ENCODE results near the gene MMEL1. TPM values are rescaled to one million over a fixed set of nuclear protein-coding genes. Genes with fewer than 3 reads are reported as not detected.

Gene MMEL1
- total RNA-seq, 1 donor from 2014 or later: 4.0 TPM

DNA sequence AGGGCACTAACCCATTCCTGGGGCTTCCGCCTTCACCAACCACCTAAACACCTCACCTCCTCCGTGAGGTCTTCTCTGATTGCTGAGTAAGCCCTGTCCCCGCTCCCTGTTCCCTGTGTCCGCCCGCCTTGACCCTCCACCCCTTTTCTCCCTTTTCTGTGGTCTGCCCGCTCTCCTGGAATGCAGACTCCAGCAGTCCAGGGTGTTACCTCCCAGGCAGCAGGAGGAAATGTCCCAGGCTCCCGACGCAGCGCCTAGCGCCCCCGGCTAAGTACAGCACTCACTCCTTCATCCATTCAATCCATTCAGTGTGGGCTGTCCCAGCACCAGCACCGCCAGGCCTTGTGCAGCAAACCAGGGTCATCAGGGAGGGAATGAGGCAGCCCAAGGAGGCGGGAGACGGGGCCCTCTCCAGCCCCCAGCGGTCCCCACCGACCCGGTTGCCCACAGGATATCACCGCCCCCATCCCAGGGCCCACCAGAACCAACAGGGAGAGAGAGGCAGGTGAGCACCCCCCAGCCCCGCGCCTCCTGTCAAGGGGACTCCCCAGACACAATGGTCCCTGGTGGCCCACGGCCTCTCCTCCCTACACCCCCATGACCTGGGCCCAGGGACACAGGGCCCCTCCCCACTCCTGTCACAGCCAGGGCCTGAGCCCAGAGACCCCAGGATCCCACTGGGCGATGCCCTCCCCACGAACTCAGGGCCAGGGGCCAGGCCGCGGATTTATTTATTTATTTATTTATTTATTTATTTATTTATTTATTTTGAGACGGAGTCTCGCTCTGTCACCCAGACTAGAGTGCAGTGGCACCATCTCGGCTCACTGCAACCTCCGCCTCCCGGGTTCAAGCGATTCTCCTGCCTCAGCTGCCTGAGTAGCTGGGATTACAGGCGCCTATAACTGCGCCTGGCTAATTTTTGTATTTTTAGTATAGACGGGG is 66.4 kb downstream of the MMEL1 start:
- TF ChIP-seq, protein P1, sequence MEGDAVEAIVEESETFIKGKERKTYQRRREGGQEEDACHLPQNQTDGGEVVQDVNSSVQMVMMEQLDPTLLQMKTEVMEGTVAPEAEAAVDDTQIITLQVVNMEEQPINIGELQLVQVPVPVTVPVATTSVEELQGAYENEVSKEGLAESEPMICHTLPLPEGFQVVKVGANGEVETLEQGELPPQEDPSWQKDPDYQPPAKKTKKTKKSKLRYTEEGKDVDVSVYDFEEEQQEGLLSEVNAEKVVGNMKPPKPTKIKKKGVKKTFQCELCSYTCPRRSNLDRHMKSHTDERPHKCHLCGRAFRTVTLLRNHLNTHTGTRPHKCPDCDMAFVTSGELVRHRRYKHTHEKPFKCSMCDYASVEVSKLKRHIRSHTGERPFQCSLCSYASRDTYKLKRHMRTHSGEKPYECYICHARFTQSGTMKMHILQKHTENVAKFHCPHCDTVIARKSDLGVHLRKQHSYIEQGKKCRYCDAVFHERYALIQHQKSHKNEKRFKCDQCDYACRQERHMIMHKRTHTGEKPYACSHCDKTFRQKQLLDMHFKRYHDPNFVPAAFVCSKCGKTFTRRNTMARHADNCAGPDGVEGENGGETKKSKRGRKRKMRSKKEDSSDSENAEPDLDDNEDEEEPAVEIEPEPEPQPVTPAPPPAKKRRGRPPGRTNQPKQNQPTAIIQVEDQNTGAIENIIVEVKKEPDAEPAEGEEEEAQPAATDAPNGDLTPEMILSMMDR (IDR thresholded peaks at IDR 0.05; ENCODE audit: partially characterized antibody, unreplicated experiment): no peak
- H3K4me3 Mint-ChIP-seq (ENCODE audit: unreplicated experiment): no peak overlapping the region
- DNase-seq: no peak

GRCh38 chr1:2564815-2565374 is 67.9 kb downstream of the MMEL1 start:
- H3K27me3 Mint-ChIP-seq (ENCODE audit: unreplicated experiment): peaks cover 4% of the 10 kb centered on the region
- H3K4me3 Mint-ChIP-seq (ENCODE audit: unreplicated experiment): no peak overlapping the region
- peak; percentile 43 for DNase-seq
- H3K27ac Mint-ChIP-seq (ENCODE audit: unreplicated experiment): no peak overlapping the region
- TF ChIP-seq, protein P1 (IDR thresholded peaks at IDR 0.05; ENCODE audit: partially characterized antibody, unreplicated experiment): no peak
- peaks cover 4% of the 10 kb centered on the region for H3K9me3 Mint-ChIP-seq (ENCODE audit: unreplicated experiment)
- H3K4me1 Mint-ChIP-seq (ENCODE audit: low read depth, unreplicated experiment): peaks cover 4% of the 10 kb centered on the region
- H3K36me3 Mint-ChIP-seq (ENCODE audit: unreplicated experiment): no peaks in the 10 kb centered on the region

More for the DNA sequence above, 66.4 kb downstream of the MMEL1 start:
- Mint-ChIP-seq H3K9me3 (ENCODE audit: unreplicated experiment) (peaks cover 1% of the 10 kb centered on the region), H3K36me3 (ENCODE audit: unreplicated experiment) (no peaks in the 10 kb centered on the region), H3K27ac (ENCODE audit: unreplicated experiment) (no peak overlapping the region), H3K4me1 (ENCODE audit: low read depth, unreplicated experiment) (peaks cover 4% of the 10 kb centered on the region), H3K27me3 (ENCODE audit: unreplicated experiment) (peaks cover 2% of the 10 kb centered on the region)

DNA sequence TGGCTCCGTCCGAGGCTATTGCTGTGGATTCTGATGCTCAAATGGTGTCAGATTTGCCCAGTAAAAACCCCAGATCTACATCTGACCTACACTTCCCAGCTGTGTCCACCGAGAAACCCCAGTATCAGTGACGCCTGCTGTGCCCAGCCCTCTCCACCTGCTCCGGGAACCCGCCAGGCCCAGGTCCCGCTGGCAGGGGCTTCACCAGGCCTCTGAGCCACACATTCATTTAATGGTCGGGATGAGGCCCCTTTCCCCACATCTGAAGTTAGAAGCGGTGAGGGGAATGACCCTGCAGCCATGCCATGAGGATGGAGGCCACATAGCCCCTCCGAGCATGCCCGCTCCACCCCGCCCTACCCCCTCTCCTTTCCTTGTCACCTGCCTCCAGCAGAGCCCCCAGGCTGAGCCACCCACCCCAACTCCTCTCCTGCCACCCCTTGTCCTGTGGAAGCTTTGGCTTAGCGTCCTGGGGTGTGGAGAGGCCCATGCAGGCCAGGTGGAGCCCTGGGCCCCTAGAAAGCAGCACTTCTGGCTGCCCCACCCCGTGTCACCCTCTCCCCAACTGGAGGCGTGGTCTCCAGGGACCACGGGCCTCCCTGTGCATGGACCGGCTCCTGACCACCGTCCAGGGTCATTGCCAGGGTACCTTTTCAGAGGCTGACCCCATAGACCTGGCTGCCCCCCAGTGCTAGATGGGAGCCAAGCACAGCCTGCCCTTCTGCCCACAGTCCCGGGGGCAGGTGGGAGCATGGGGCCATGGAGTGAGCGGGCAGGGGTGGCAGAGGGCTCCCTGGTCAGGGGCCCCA is 68.6 kb downstream of the MMEL1 start:
- no peak overlapping the region for H3K27ac Mint-ChIP-seq (ENCODE audit: unreplicated experiment)
- no peak for DNase-seq

DNA sequence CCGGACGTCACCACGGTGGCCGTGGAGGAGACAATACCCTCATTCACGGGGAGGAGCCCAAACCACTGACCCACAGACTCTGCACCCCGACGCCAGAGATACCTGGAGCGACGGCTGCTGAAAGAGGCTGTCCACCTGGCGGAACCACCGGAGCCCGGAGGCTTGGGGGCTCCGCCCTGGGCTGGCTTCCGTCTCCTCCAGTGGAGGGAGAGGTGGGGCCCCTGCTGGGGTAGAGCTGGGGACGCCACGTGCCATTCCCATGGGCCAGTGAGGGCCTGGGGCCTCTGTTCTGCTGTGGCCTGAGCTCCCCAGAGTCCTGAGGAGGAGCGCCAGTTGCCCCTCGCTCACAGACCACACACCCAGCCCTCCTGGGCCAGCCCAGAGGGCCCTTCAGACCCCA is 69.6 kb downstream of the MMEL1 start:
- H3K27me3 Mint-ChIP-seq (ENCODE audit: unreplicated experiment): peaks cover 4% of the 10 kb centered on the region
- H3K4me3 Mint-ChIP-seq (ENCODE audit: unreplicated experiment): no peak overlapping the region
- DNase-seq: no peak
- no peak overlapping the region for H3K27ac Mint-ChIP-seq (ENCODE audit: unreplicated experiment)
- H3K36me3 Mint-ChIP-seq (ENCODE audit: unreplicated experiment): no peaks in the 10 kb centered on the region
- peaks cover 4% of the 10 kb centered on the region for H3K4me1 Mint-ChIP-seq (ENCODE audit: low read depth, unreplicated experiment)
- H3K9me3 Mint-ChIP-seq (ENCODE audit: unreplicated experiment): peaks cover 3% of the 10 kb centered on the region
- TF ChIP-seq, protein P1 (IDR thresholded peaks at IDR 0.05; ENCODE audit: partially characterized antibody, unreplicated experiment): no peak

More for the DNA sequence above, 68.6 kb downstream of the MMEL1 start:
- Mint-ChIP-seq H3K27me3 (ENCODE audit: unreplicated experiment) (peaks cover 4% of the 10 kb centered on the region), H3K9me3 (ENCODE audit: unreplicated experiment) (peaks cover 4% of the 10 kb centered on the region), H3K36me3 (ENCODE audit: unreplicated experiment) (no peaks in the 10 kb centered on the region), H3K4me1 (ENCODE audit: low read depth, unreplicated experiment) (peaks cover 4% of the 10 kb centered on the region), H3K4me3 (ENCODE audit: unreplicated experiment) (no peak overlapping the region)
- TF ChIP-seq, protein P1 (IDR thresholded peaks at IDR 0.05; ENCODE audit: partially characterized antibody, unreplicated experiment): no peak

Measured in glutamatergic neuron (in vitro differentiated cells).